Measurements from ENCODE around the gene IGF1R.

The IGF1R gene

GRCh38 chr15:98842192-98842972, 194.0 kb downstream of the IGF1R start:
- DNase-seq: peak; percentile 56

GRCh38 chr15:98842973-98843285, 194.6 kb downstream of the IGF1R start:
- DNase-seq: no peak

- DNase-seq: no peak
Measured at GRCh38 chr15:98843844-98844243, 195.5 kb downstream of the IGF1R start.

- no peak for DNase-seq
Measured at GRCh38 chr15:98844261-98844660, 195.9 kb downstream of the IGF1R start.

- peak; percentile 23 for DNase-seq
Measured at GRCh38 chr15:98845138-98845884, 197.0 kb downstream of the IGF1R start.

- DNase-seq: peak; percentile 68
Measured at GRCh38 chr15:98850961-98851572, 202.7 kb downstream of the IGF1R start.

- DNase-seq: peak; percentile 91
Measured at GRCh38 chr15:98853161-98853560, 204.8 kb downstream of the IGF1R start.

- DNase-seq: peak; percentile 26
Measured at GRCh38 chr15:98853617-98854420, 205.5 kb downstream of the IGF1R start.

GRCh38 chr15:98854496-98854895, 206.2 kb downstream of the IGF1R start:
- no peak for DNase-seq

- DNase-seq: no peak
Measured at GRCh38 chr15:98855067-98855814, 206.9 kb downstream of the IGF1R start.

- no peak for DNase-seq
Measured at GRCh38 chr15:98855815-98856531, 207.6 kb downstream of the IGF1R start.

- peak; percentile 95 for DNase-seq
Measured at GRCh38 chr15:98856532-98856907, 208.2 kb downstream of the IGF1R start.

- no peak for DNase-seq
Measured at GRCh38 chr15:98858610-98859023, 210.3 kb downstream of the IGF1R start.

GRCh38 chr15:98859149-98859548, 210.8 kb downstream of the IGF1R start:
- no peak for DNase-seq

- peak; percentile 58 for DNase-seq
Measured at GRCh38 chr15:98860281-98861041, 212.1 kb downstream of the IGF1R start.

- no peak for DNase-seq
Measured at GRCh38 chr15:98861188-98861587, 212.8 kb downstream of the IGF1R start.

GRCh38 chr15:98863983-98864382, 215.6 kb downstream of the IGF1R start:
- DNase-seq: no peak

GRCh38 chr15:98865397-98866339, 217.3 kb downstream of the IGF1R start:
- DNase-seq: peak; percentile 84

- peak; percentile 88 for DNase-seq
Measured at GRCh38 chr15:98866511-98866910, 218.2 kb downstream of the IGF1R start.

GRCh38 chr15:98868564-98868963, 220.2 kb downstream of the IGF1R start:
- no peak for DNase-seq
